GM12801 (cell line): ENCODE results near the gene OOSP1.

ENCODE experiments used
- CTCF ChIP-seq: IDR thresholded peaks from one replicate; pipeline ENCODE4 v1.5.1; 2011; ENCODE audit warnings: control low read depth; ENCODE audit not compliant: insufficient read length; ENCODE audit errors: extremely low read depth

The OOSP1 gene

GRCh38 chr11:59941091-59941490, 2.9 kb downstream of the OOSP1 start:
- no peak for TF ChIP-seq CTCF

GRCh38 chr11:59943997-59944714, 5.9 kb downstream of the OOSP1 start:
- no peak for TF ChIP-seq CTCF

DNA sequence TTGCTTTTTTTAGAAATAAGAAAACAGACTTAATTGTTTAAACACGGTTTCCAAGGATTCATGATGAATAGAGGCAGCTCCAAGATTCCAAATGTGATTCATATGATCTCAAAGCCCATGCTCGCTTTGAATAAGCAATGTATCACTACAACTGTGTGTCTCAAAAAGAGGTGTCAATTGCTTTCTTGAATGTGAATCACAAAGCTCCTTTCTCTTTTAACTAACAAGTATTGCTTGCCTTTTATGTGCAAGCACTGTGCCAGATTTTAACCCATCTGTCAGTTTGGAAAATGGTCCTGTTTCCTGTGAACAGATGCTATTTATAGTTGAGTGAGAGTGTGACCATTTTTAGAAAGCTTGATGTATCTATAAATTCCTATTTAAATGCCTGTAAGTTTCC, 6.5 kb downstream of the OOSP1 start:
- no peak for TF ChIP-seq CTCF

- TF ChIP-seq CTCF, result no peak
Measured at GRCh38 chr11:59953463-59954218, 15.4 kb downstream of the OOSP1 start.

GRCh38 chr11:59954219-59954847, 16.1 kb downstream of the OOSP1 start:
- TF ChIP-seq CTCF, result no peak

GRCh38 chr11:59957094-59957493, 18.9 kb downstream of the OOSP1 start:
- no peak for TF ChIP-seq CTCF

- no peak for TF ChIP-seq CTCF
Measured at GRCh38 chr11:59960502-59961381, 22.5 kb downstream of the OOSP1 start.
